ENCODE data around the gene OR52L1. TPM values are rescaled to one million over a fixed set of nuclear protein-coding genes. Genes with fewer than 3 reads are reported as not detected.

Gene OR52L1
- total and polyA plus RNA-seq, 2 of the 8 experiments (the other 6 are each of a cell fraction or from before 2014, with no cell fraction given): 0.24 TPM; not detected in 1

GRCh38 chr11:5966958-5967357, 19.8 kb downstream of the OR52L1 start:
- Histone ChIP-seq H2BK120ac (replicated peaks; ENCODE audit: low read depth, low read length) (no peak overlapping the region), H3K9ac (replicated peaks in 1 of 4; ENCODE audit: extremely low read depth in 1 of 4, low read depth in 3 of 4, low read length in 3 of 4) (no peak overlapping the region), H4K8ac (ENCODE audit: extremely low read depth, insufficient read depth, low read length) (no peak overlapping the region), H3K4ac (replicated peaks; ENCODE audit: insufficient read length, low read depth, low read length) (no peak overlapping the region), H2BK5ac (ENCODE audit: low read depth, low read length) (no peak overlapping the region), H2AK5ac (ENCODE audit: low read depth, low read length) (no peak overlapping the region), H4K20me1 (replicated peaks in 1 of 2; ENCODE audit: control insufficient read depth in 1 of 2, insufficient read depth in 2 of 2, low read length in 2 of 2) (no peaks in the 10 kb centered on the region), H3K23ac (ENCODE audit: insufficient read length) (no peak overlapping the region), H3K4me3 (ENCODE audit: extremely low read depth in 1 of 4, insufficient read depth in 2 of 4, low read depth in 3 of 4, low read length in 4 of 4) (no peak overlapping the region), H3K36me3 (ENCODE audit: control insufficient read depth in 2 of 4, insufficient read depth in 4 of 4, low read length in 3 of 4) (no peaks in the 10 kb centered on the region), H4K5ac (ENCODE audit: insufficient read length, low read depth, low read length) (no peak overlapping the region), H3K4me1 (replicated peaks in 1 of 4; ENCODE audit: control insufficient read depth in 3 of 4, insufficient read depth in 4 of 4, low read length in 3 of 4) (no peaks in the 10 kb centered on the region), H3K27ac (ENCODE audit: low read depth, low read length) (no peak overlapping the region), H3K56ac (replicated peaks; ENCODE audit: insufficient read length, low read depth, low read length) (no peak overlapping the region), H3K4me2 (ENCODE audit: insufficient read depth in 1 of 2, low read depth in 2 of 2, low read length in 2 of 2) (no peak overlapping the region), H2BK12ac (ENCODE audit: low read depth, low read length) (no peak overlapping the region), H4K91ac (replicated peaks; ENCODE audit: insufficient read length, low read length) (no peak overlapping the region), H3K79me2 (ENCODE audit: control insufficient read depth in 1 of 2, insufficient read depth in 2 of 2, low read length in 2 of 2) (no peaks in the 10 kb centered on the region), H3K9me3 (ENCODE audit: insufficient read depth in 2 of 2, low read depth in 1 of 2, low read length in 1 of 2) (peaks cover 4 to 11% of the 10 kb centered on the region in 2 experiments; a peak in 2 of 4 replicates), H3K27me3 (replicated peaks in 1 of 4; ENCODE audit: control insufficient read depth in 3 of 4, extremely low read depth in 1 of 4, insufficient read depth in 3 of 4, low read length in 3 of 4) (no peaks in the 10 kb centered on the region), H2AFZ (ENCODE audit: low read length) (no peak overlapping the region), H2BK20ac (ENCODE audit: low read length) (no peak overlapping the region), H3K23me2 (ENCODE audit: low read depth, low read length) (no peaks in the 10 kb centered on the region; the same call in 1 of the 2 replicates), H3K14ac (ENCODE audit: insufficient read length) (no peak overlapping the region), H2BK15ac (ENCODE audit: low read length) (no peak overlapping the region), H3K79me1 (ENCODE audit: low read depth, low read length) (no peaks in the 10 kb centered on the region), H3K18ac (ENCODE audit: extremely low read depth, low read length) (no peak overlapping the region)
- CTCF ChIA-PET (ENCODE audit: partially characterized antibody): interaction anchor here (1.4 to 1.7 kb wide), 2 partner anchors 15 to 25 kb away, joined by 3 read pairs; no protein-coding TSS in a partner anchor
- 83% methylated on average over 2 of the region's 2 CpGs; no CpG with 5 or more reads in 1 of the 2 experiments for WGBS, 2 experiments (ENCODE audit: extremely low coverage in 1 of 2, insufficient coverage in 1 of 2, insufficient read length in 1 of 2, insufficient replicate concordance in 2 of 2, low coverage in 1 of 2, low lambda C conversion rate in 2 of 2, missing lambda C conversion rate in 1 of 2)
- DNase-seq (ENCODE audit: low read depth in 1 of 2, low spot score in 2 of 2) (no peak), FAIRE-seq (no peak)
- POLR2A ChIA-PET (ENCODE audit: partially characterized antibody): no interaction called here
- TF ChIP-seq SP2 (IDR thresholded peaks at IDR 0.05; ENCODE audit: low read length) (no peak), EP300 (IDR thresholded peaks at IDR 0.05; ENCODE audit: borderline replicate concordance in 1 of 2, low read depth in 2 of 2, low read length in 2 of 2) (no peak), TAF7 (optimal IDR thresholded peaks at IDR 0.05; ENCODE audit: borderline replicate concordance, low read depth, low read length) (no peak), POU5F1 (IDR thresholded peaks at IDR 0.05; ENCODE audit: low read depth, low read length) (no peak), NANOG (IDR thresholded peaks at IDR 0.05; ENCODE audit: insufficient read depth, low read depth, low read length, poor library complexity, severe bottlenecking) (no peak), ZNF274 (IDR thresholded peaks at IDR 0.05; ENCODE audit: borderline replicate concordance, extremely low read depth, low read length) (no peak), TAF1 (IDR thresholded peaks at IDR 0.05; ENCODE audit: low read depth, low read length) (no peak), KDM1A (IDR thresholded peaks at IDR 0.05; ENCODE audit: borderline replicate concordance, low read length) (no peak), CEBPB (IDR thresholded peaks at IDR 0.05; ENCODE audit: low read depth, low read length) (no peak), TEAD4 (IDR thresholded peaks at IDR 0.05; ENCODE audit: low read depth, low read length) (no peak), PHF8 (conservative IDR thresholded peaks at IDR 0.05; ENCODE audit: low read depth, low read length) (no peak), MAX (IDR thresholded peaks at IDR 0.05) (no peak), RAD21 (IDR thresholded peaks at IDR 0.05 in 1 of 2, conservative IDR thresholded peaks at IDR 0.05 in 1 of 2; ENCODE audit: low read depth in 2 of 2, low read length in 2 of 2) (no peak)

Measured in H1 (cell line).